CD4-positive, alpha-beta T cell (primary cell): Measurements from ENCODE around the gene SMIM3. TPM values are rescaled to one million over a fixed set of nuclear protein-coding genes. Genes with fewer than 3 reads are reported as not detected.

Experiments
- ATAC-seq: fragments of 200-7000 bp; cut with Tn5 transposase; one replicate; pipeline ENCODE4 v1.10.0; 2022; ENCODE audit warnings: mild to moderate bottlenecking; ENCODE audit not compliant: poor library complexity
- CTCF ChIA-PET: fragments of 350-600 bp; sonication (Branson Sonifier 250); formaldehyde crosslinking; loops from one replicate; lab custom pipeline; 2021; ENCODE audit warnings: antibody characterized with exemption, inconsistent platforms; lab: Charles Lee
- POLR2A ChIA-PET: fragments of 350-600 bp; sonication (Branson Sonifier 250); formaldehyde crosslinking; loops from one replicate; lab custom pipeline; 2021; ENCODE audit warnings: antibody characterized with exemption, inconsistent platforms; lab: Charles Lee
- DNase-seq, 14 experiments: peaks; one replicate each; pipeline ENCODE4 v3.0.0-alpha.2; 2013 to 2020; ENCODE audit warnings: mixed read lengths in 2 of 14
- H3K27ac ChIP-seq, 2 donors: one replicate each; pipeline versions ENCODE4 v1.5.1 to v1.7.0; 2013; ENCODE audit warnings: low read length in 2 of 2, low read depth in 1 of 2, mild to moderate bottlenecking in 1 of 2
- H3K27me3 ChIP-seq, 2 experiments: 1 replicate in 1 of 2; 2 replicates in 1 of 2; pipeline versions ENCODE4 v1.6.1 to v1.7.0; 2013; ENCODE audit warnings: low read length in 2 of 2, control low read depth in 1 of 2, mild to moderate bottlenecking in 1 of 2, moderate library complexity in 1 of 2; ENCODE audit not compliant: insufficient read depth in 2 of 2, control insufficient read depth in 1 of 2
- H3K36me3 ChIP-seq: one replicate; pipeline ENCODE4 v1.6.1; 2013; ENCODE audit warnings: low read length, control low read depth; ENCODE audit not compliant: insufficient read depth
- H3K4me1 ChIP-seq: one replicate; pipeline ENCODE4 v1.6.1; 2013; ENCODE audit warnings: low read length, control low read depth; ENCODE audit not compliant: insufficient read depth
- H3K4me3 ChIP-seq: one replicate; pipeline ENCODE4 v1.5.1; 2013; ENCODE audit warnings: mild to moderate bottlenecking, low read length, moderate library complexity
- H3K9me3 ChIP-seq, 2 experiments: 1 replicate in 1 of 2; 2 replicates in 1 of 2; pipeline versions ENCODE4 v1.6.1 to v1.7.0; 2013; ENCODE audit warnings: low read length in 2 of 2, mild to moderate bottlenecking in 2 of 2, control low read depth in 1 of 2, moderate library complexity in 1 of 2; ENCODE audit not compliant: control insufficient read depth in 1 of 2, insufficient read depth in 1 of 2
- H3K27ac Mint-ChIP-seq: one replicate; pipeline ENCODE4 v1.8.0; 2020; ENCODE audit warnings: mixed read lengths
- H3K27me3 Mint-ChIP-seq: one replicate; pipeline ENCODE4 v1.8.0; 2021; ENCODE audit warnings: mixed read lengths
- H3K36me3 Mint-ChIP-seq: one replicate; pipeline ENCODE4 v1.8.0; 2021; ENCODE audit warnings: low read depth, mixed read lengths
- H3K4me1 Mint-ChIP-seq: one replicate; pipeline ENCODE4 v1.8.0; 2021; ENCODE audit warnings: low read depth, mixed read lengths
- H3K4me3 Mint-ChIP-seq: one replicate; pipeline ENCODE4 v1.8.0; 2020; ENCODE audit warnings: mild to moderate bottlenecking, mixed read lengths
- H3K9me3 Mint-ChIP-seq: one replicate; pipeline ENCODE4 v1.8.0; 2020; ENCODE audit warnings: mixed read lengths
- intact Hi-C, 2 experiments: fragments of 100-400 bp; cut with DNase I in 1 of 2; cut with micrococcal nuclease in 1 of 2; formaldehyde crosslinking; loops; one replicate each; pipeline versions ENCODE4 v1.15.1 to v1.9.0; 2023 to 2025; cut with DNase I, micrococcal nuclease
- polyA plus RNA-seq, 2 donors: library from polyadenylated mRNA; unstranded; fragments of 120-200 nt; gene quantifications; one replicate each; pipeline ENCODE4 v1.2.1, GENCODE V29; 2013
- total RNA-seq, 174 experiments: library from RNA in 2 of 174; stranded (reverse) in 2 of 174; gene quantifications; one replicate each; pipeline ENCODE4 v1.2.3 and lab custom pipeline; 2021 to 2026
- TF ChIP-seq, protein P1 (sequence below): fragments of 200-600 bp; IDR thresholded peaks from one replicate; pipeline ENCODE4 v1.8.0; 2022; ENCODE audit warnings: antibody characterized with exemption, mild to moderate bottlenecking

Gene SMIM3, protein sequence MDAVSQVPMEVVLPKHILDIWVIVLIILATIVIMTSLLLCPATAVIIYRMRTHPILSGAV
- total RNA-seq (1 to 10 TPM; 2.9 TPM), total RNA-seq (lab: John Stamatoyannopoulos, UW) (2.5 to 39.7 (median 8.5) reads per million in 172 experiments)
- polyA plus RNA-seq (2013, experiment 1 of 2) = 8.0 TPM
- 7.4 TPM for polyA plus RNA-seq (2013, experiment 2 of 2)

DNA sequence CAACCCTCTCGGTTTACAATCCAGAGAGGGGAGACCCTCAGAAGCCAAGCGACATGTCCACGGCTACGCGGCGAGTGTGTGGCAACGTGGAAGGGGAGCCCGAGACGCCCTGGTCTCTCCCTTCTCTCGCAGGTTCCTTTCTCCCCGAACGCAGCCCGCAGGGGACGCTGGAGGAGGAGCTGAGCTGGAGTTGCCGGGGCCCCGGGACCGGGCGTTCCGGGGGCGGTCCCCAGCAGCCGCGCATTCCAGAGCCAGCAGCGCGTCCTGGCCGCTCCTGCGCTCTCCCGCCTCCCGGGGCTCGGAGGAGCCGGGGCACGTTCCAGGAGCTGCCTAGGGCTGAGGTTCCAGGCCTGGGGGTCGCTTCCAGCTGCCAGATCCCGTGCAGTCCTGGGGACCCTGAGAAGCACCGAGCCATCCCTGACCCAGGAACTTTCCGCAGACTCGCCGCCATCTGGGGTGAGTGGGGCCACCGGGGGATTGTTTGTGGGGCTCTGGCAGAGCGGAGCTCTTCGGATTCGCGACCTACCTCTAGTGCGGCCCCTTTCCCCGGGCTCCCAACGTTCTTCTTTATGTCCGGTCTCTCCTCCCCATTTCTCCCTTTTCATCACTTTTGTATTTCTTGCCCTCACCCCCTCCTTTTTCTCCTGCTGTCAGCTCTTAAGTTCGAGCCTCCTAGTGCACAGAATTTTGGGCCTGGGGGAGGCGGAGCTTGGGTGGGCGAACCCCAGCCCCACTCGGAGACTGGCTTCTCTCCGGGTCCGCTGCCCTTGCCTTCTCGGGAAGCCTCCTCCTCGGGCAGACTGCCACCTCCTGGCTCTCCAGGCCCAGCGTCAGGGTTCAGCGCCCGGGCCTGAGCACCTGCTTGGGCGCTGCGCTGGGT lies at the start of gene SMIM3:
Gene SMIM3 (plus strand): TSS at position 241 of the 880 bp plus-strand sequence. CDS start 16,684 bp downstream, outside the sequence.
- H3K27me3 Mint-ChIP-seq = no peaks in the 10 kb centered on the region
- H3K36me3 ChIP-seq = no peaks in the 10 kb centered on the region
- peaks cover 56% of the 10 kb centered on the region for H3K4me1 ChIP-seq
- POLR2A ChIA-PET = interaction anchor here (0.9 to 6.0 kb wide), 10 partner anchors 11 to 330 kb away, joined by 3 to 49 read pairs (median 4); partner anchors contain the start of genes DCTN4, IRGM, RBM22 and RPS14
- H3K27me3 ChIP-seq = no peaks in the 10 kb centered on the region
- peak within 1 kb of the TSS; percentile 99 for H3K4me3 Mint-ChIP-seq
- CTCF ChIA-PET = interaction anchor here (0.7 to 3.1 kb wide), 18 partner anchors 11 to 329 kb away, joined by 3 to 26 read pairs (median 4); partner anchors contain the start of genes DCTN4, IRGM and RBM22
- intact Hi-C loops = loop anchor here in 1 of 2 experiments (2.0 to 5.0 kb wide), 3 partner anchors 76 to 321 kb away; partner anchors contain the start of gene RBM22
- peak; percentile 53 to 84 (median 68) for DNase-seq
- ATAC-seq = peak; percentile 63
- peaks cover 4% of the 10 kb centered on the region for H3K36me3 Mint-ChIP-seq
- TF ChIP-seq, protein P1, sequence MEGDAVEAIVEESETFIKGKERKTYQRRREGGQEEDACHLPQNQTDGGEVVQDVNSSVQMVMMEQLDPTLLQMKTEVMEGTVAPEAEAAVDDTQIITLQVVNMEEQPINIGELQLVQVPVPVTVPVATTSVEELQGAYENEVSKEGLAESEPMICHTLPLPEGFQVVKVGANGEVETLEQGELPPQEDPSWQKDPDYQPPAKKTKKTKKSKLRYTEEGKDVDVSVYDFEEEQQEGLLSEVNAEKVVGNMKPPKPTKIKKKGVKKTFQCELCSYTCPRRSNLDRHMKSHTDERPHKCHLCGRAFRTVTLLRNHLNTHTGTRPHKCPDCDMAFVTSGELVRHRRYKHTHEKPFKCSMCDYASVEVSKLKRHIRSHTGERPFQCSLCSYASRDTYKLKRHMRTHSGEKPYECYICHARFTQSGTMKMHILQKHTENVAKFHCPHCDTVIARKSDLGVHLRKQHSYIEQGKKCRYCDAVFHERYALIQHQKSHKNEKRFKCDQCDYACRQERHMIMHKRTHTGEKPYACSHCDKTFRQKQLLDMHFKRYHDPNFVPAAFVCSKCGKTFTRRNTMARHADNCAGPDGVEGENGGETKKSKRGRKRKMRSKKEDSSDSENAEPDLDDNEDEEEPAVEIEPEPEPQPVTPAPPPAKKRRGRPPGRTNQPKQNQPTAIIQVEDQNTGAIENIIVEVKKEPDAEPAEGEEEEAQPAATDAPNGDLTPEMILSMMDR = peak; percentile 41
- H3K4me1 Mint-ChIP-seq = peaks cover 58% of the 10 kb centered on the region
- H3K27ac Mint-ChIP-seq = peak within 1 kb of the TSS; percentile 90
- H3K27ac ChIP-seq = peak within 1 kb of the TSS; percentile 62 to 70
- H3K9me3 Mint-ChIP-seq = no peaks in the 10 kb centered on the region
- peak within 1 kb of the TSS; percentile 96 for H3K4me3 ChIP-seq
- H3K9me3 ChIP-seq = no peaks in the 10 kb centered on the region

DNA sequence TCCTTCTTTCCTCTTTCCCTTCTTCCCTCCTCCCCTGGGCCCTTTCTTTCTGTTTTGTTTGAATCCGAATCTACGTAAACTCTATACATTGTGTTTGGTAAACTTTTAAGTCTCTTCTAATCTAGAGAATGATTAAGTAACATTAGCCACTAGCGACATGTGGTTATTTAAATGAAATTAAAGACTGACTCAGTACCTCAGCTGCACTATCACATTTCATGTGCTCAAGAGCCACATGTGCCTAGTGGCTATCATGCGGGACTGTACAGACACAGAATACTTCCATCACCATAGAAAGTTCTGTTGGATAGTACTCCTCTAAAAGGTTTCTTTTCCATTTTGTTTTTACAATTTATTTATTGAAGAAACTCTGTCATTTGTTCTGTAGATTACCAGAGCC lies 48.7 kb upstream of the SMIM3 start:
- Histone ChIP-seq H3K27ac (no peak overlapping the region), H3K36me3 (peaks cover 87% of the 10 kb centered on the region), H3K27me3 (no peaks in the 10 kb centered on the region), H3K4me1 (peaks cover 4% of the 10 kb centered on the region), H3K4me3 (no peak overlapping the region), H3K9me3 (no peaks in the 10 kb centered on the region)
- Mint-ChIP-seq H3K4me3 (no peak overlapping the region), H3K27ac (no peak overlapping the region), H3K27me3 (no peaks in the 10 kb centered on the region), H3K36me3 (peaks cover 84% of the 10 kb centered on the region), H3K4me1 (peaks cover 8% of the 10 kb centered on the region), H3K9me3 (no peaks in the 10 kb centered on the region)
- CTCF ChIA-PET = interaction anchor here (1.7 kb wide), 1 partner anchor 117 kb away, joined by 5 read pairs; no protein-coding TSS in a partner anchor
- ATAC-seq (no peak), DNase-seq (no peak)
- intact Hi-C loops = no loop called here
- TF ChIP-seq, protein P1 = no peak
- POLR2A ChIA-PET = no interaction called here

DNA sequence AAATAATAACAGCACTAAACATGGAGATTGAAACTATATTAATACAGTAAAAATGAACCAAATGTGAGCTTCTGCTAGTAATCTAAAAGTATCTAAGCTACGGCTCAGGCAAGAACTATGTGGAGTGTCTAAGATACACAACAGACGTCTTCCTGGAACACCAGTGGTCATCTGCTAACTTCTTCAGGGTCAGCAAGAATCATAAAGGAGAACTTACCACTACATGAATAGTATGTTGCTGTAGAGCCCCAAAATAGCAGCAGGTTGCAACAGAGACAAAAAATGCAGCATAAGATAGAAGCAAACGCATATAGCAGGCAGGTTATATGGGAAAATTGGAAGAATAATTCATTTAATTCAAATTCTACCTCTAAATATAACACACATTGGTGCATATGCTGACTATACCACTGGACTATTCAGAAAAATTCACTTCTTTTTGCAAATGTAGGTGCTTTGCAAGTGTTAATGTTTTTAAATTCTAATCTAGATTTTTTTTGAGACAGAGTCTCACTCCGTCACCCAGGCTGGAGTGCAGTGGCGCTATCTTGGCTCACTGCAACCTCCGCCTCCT lies 46.8 kb upstream of the SMIM3 start:
- H3K4me3 ChIP-seq = no peak overlapping the region
- Mint-ChIP-seq H3K4me1 (peaks cover 16% of the 10 kb centered on the region), H3K4me3 (no peak overlapping the region), H3K27ac (no peak overlapping the region), H3K36me3 (peaks cover 88% of the 10 kb centered on the region), H3K9me3 (peaks cover 2% of the 10 kb centered on the region), H3K27me3 (no peaks in the 10 kb centered on the region)
- intact Hi-C loops = no loop called here
- ChIA-PET POLR2A (no interaction called here), CTCF (no interaction called here)
- peaks cover 86% of the 10 kb centered on the region for H3K36me3 ChIP-seq
- H3K9me3 ChIP-seq = peaks cover 0 to 4% of the 10 kb centered on the region in 2 experiments
- TF ChIP-seq, protein P1 = no peak
- ATAC-seq = no peak
- peaks cover 10% of the 10 kb centered on the region for H3K4me1 ChIP-seq
- H3K27me3 ChIP-seq = no peaks in the 10 kb centered on the region
- no peak for DNase-seq
- H3K27ac ChIP-seq = no peak overlapping the region
